ENCODE results near the gene ZDHHC1. TPM values are rescaled to one million over a fixed set of nuclear protein-coding genes. Genes with fewer than 3 reads are reported as not detected.

Gene ZDHHC1
- total and polyA plus RNA-seq, 3 donors from 2014 or later = 26.7 to 62.7 (median 62.0) TPM

DNA sequence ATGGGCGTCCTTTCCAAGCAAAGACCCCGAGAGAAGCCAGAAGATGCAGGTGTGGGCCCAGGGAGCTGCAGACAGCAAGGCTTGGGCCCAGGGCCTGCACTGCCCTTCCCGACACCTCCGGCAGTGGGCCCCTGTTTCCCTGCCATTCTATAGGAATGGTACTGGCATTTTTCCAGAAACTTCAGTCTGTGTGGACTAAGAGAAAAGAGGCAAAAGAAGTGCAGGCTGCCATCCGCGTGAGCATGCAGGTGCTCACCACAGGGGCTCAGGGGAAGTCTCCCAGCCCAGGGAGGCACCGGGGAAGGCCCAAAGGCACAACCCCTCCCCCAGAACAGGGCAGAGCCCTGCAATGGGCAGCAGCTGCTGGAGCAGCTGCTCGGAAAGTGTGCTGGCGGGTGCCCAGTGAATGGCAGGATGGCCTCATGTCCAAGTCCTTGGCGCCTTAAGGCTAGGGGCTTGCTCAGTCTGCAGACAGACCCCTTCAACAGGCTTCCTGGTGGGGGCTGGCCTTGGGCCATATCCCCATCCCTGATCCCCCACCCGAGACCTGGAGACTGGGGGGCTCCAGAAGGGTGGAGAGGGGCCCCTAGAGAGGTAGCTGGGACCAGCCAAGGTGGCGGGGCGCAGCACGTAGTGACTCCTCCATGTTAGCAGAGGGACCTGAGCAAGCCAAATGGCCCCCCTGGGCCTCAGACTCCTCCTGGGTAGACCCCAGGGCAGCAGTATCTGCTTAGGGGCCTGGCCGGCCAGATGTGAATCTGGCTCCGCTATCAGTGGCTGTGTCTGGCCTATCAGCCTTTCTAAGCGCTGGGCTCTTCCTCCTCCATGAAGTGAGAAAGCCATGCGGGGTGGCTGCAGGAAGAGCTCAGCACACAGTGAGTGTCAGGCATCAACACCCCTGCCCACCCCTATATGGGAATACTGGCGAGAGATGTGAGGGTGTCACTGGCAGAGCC lies 16.2 kb downstream of the ZDHHC1 start:
- H3K27ac ChIP-seq = no peak overlapping the region
- 72 to 77% methylated on average over 12 to 18 of the region's 19 CpGs for WGBS, 2 donors

DNA sequence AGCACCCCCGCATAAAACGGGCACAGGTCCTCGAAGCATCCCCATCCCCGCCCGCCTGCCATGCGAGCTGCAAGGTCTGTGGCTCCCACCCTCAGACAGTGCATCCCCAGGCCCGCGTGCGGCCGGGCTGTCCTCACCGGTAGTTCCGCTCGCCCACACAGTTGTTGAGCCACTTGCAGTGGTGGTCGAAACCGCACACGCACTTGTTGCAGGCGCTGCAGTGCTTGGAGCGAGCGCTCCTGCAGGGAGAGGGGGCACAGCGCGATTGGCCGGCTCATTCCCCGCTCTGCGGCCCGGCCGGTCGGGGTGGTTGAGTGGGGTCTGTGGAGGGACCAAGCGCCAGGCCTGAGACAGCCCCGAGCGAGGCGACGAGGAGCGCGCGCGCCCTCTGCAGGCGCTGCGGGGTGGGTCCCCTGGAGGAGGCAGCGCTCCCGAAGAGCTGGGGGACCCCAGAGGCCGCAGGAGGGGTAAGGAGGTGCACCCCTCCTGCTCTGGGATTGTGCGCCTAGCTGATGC lies 17.0 kb downstream of the ZDHHC1 start:
- peak overlapping the region in 1 of 2 donors; percentile 2 for H3K4me3 ChIP-seq
- peaks cover 17% of the 10 kb centered on the region for H3K4me1 ChIP-seq

More for the DNA sequence above, 16.2 kb downstream of the ZDHHC1 start:
- DNase-seq = no peak
- H3K36me3 ChIP-seq (ENCODE audit: low read depth, missing control alignments) = no peaks in the 10 kb centered on the region
- no peak overlapping the region for H3K4me3 ChIP-seq
- intact Hi-C loops (cut with DNase I; ENCODE audit: low total_unique reads) = no loop called here
- TF ChIP-seq, protein P1, sequence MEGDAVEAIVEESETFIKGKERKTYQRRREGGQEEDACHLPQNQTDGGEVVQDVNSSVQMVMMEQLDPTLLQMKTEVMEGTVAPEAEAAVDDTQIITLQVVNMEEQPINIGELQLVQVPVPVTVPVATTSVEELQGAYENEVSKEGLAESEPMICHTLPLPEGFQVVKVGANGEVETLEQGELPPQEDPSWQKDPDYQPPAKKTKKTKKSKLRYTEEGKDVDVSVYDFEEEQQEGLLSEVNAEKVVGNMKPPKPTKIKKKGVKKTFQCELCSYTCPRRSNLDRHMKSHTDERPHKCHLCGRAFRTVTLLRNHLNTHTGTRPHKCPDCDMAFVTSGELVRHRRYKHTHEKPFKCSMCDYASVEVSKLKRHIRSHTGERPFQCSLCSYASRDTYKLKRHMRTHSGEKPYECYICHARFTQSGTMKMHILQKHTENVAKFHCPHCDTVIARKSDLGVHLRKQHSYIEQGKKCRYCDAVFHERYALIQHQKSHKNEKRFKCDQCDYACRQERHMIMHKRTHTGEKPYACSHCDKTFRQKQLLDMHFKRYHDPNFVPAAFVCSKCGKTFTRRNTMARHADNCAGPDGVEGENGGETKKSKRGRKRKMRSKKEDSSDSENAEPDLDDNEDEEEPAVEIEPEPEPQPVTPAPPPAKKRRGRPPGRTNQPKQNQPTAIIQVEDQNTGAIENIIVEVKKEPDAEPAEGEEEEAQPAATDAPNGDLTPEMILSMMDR (IDR thresholded peaks at IDR 0.05) = peak in 1 of 3 experiments; percentile 4
- no peak for TF ChIP-seq POLR2A (IDR thresholded peaks at IDR 0.05)
- no peaks in the 10 kb centered on the region for H3K27me3 ChIP-seq
- H3K4me1 ChIP-seq = peaks cover 17% of the 10 kb centered on the region
- no peaks in the 10 kb centered on the region for H3K9me3 ChIP-seq

DNA sequence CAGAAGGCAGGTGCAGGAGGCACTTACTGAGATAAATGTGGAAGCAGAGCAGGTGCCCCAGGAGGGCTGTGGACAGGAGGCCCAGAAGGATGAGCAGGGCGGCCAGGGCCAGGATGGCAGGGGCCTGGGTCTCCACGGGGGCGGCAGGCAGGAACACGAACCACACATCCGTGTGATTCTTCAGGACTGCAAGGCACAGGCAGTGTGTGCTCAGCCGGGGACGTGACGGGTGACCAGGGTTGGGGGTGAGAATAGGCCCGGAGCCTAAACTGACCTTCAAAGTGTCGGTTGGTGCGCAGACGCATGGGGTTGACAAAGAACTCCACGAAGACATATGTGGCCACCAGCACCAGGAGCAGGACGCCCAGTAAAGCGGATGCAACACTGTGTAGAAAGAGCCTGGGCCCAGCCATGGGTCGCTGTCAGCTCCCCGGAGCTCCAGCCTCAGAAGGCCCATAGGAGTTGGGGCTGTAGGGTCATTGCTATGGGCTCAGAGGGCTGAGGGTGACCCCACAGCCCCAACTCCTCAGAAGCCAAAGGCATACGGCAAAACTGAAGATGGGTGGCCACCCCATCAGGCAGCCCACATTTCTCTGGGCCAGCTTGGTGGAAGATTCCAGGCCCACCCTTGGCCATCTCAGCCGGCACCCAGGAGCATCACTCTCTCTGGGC lies 17.6 kb downstream of the ZDHHC1 start:
- Histone ChIP-seq H3K4me1 (peaks cover 22% of the 10 kb centered on the region), H3K4me3 (no peak overlapping the region), H3K36me3 (ENCODE audit: low read depth, missing control alignments) (no peaks in the 10 kb centered on the region), H3K9me3 (no peaks in the 10 kb centered on the region), H3K27ac (no peak overlapping the region), H3K27me3 (no peaks in the 10 kb centered on the region)
- no peak for DNase-seq
- intact Hi-C loops (cut with DNase I; ENCODE audit: low total_unique reads) = no loop called here
- TF ChIP-seq, protein P1 (IDR thresholded peaks at IDR 0.05) = no peak
- no peak for TF ChIP-seq POLR2A (IDR thresholded peaks at IDR 0.05)
- WGBS, 2 donors = 89 to 92% methylated on average over 18 to 19 of the region's 19 CpGs

More for the DNA sequence above, 17.0 kb downstream of the ZDHHC1 start:
- Histone ChIP-seq H3K27ac (no peak overlapping the region), H3K9me3 (no peaks in the 10 kb centered on the region), H3K27me3 (no peaks in the 10 kb centered on the region), H3K36me3 (ENCODE audit: low read depth, missing control alignments) (no peaks in the 10 kb centered on the region)
- 3 to 38% methylated on average over 7 to 30 of the region's 42 CpGs for WGBS, 2 donors
- TF ChIP-seq, protein P1 (IDR thresholded peaks at IDR 0.05) = peak; percentile 28 to 71 (median 66)
- no peak for TF ChIP-seq POLR2A (IDR thresholded peaks at IDR 0.05)
- peak; percentile 53 for DNase-seq
- intact Hi-C loops (cut with DNase I; ENCODE audit: low total_unique reads) = no loop called here

DNA sequence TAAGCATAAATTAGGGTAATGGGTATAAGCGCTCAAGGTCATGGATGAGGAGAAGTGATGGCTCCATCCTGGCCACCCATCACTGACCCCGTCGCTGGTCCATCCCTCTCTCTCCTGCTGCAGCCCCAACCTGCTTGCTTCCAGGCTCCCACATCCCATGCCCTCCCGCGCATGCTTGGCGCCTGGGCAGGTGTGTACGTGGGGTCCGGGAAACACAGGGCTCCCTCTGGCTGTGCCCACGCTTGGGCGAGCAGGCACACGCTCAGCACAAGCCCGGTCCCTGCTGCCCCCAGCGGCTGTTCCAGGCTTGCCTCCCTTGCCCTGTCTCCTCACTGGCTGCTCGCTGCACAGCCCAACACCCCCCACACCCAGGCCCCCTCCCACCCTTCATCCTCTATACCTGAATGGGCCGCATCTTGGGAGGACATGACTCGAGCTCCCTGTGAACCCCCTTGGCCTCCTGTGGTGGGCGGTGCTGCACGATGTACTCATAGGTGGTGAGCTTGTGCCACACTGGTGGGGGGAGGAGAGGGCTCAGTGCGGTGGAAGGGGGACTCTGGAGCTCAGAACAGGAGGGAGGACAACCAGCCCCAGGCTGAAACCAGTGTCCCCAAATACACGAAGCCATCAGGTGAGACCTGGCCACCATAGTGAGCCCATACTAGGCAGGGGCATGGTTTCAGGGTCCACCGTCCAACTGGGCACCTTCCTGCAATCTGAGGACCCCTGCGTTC lies 18.3 kb downstream of the ZDHHC1 start:
- TF ChIP-seq POLR2A (IDR thresholded peaks at IDR 0.05) = no peak
- TF ChIP-seq, protein P1 (IDR thresholded peaks at IDR 0.05) = no peak
- no peak overlapping the region for H3K4me3 ChIP-seq
- H3K36me3 ChIP-seq (ENCODE audit: low read depth, missing control alignments) = no peaks in the 10 kb centered on the region
- intact Hi-C loops (cut with DNase I; ENCODE audit: low total_unique reads) = no loop called here
- peaks cover 25% of the 10 kb centered on the region for H3K4me1 ChIP-seq
- H3K27ac ChIP-seq = no peak overlapping the region
- no peaks in the 10 kb centered on the region for H3K9me3 ChIP-seq
- H3K27me3 ChIP-seq = no peaks in the 10 kb centered on the region
- 83 to 87% methylated on average over 19 to 20 of the region's 22 CpGs for WGBS, 2 donors
- DNase-seq = no peak

Data from testis (tissue), 3 donors.